ENCODE data around the gene TBCK.

TBCK gene

GRCh38 chr4:106314960-106315359 is 1.0 kb downstream of the TBCK start:
- TF ChIP-seq MAX (IDR thresholded peaks at IDR 0.05) (no peak), TEAD4 (IDR thresholded peaks at IDR 0.05) (no peak), CREB1 (IDR thresholded peaks at IDR 0.05; ENCODE audit: low read depth) (no peak), EP300 (IDR thresholded peaks at IDR 0.05; ENCODE audit: borderline replicate concordance) (no peak), EGR1 (IDR thresholded peaks at IDR 0.05) (no peak), TAF1 (IDR thresholded peaks at IDR 0.05; ENCODE audit: low read depth) (no peak), RAD21 (IDR thresholded peaks at IDR 0.05; ENCODE audit: low read depth) (no peak), YY1 (IDR thresholded peaks at IDR 0.05; ENCODE audit: low read depth) (no peak), ZBTB7A (IDR thresholded peaks at IDR 0.05; ENCODE audit: low read depth) (no peak), TCF12 (IDR thresholded peaks at IDR 0.05; ENCODE audit: low read depth) (no peak), NFIC (IDR thresholded peaks at IDR 0.05) (no peak), REST (IDR thresholded peaks at IDR 0.05; ENCODE audit: low read depth) (no peak)

GRCh38 chr4:106312997-106313522 is 2.9 kb downstream of the TBCK start:
- no peak for TF ChIP-seq REST (IDR thresholded peaks at IDR 0.05; ENCODE audit: low read depth)
- no peak for TF ChIP-seq RAD21 (IDR thresholded peaks at IDR 0.05; ENCODE audit: low read depth)
- no peak for TF ChIP-seq FOXM1 (IDR thresholded peaks at IDR 0.05; ENCODE audit: borderline replicate concordance, low read depth)
- no peak for TF ChIP-seq YY1 (IDR thresholded peaks at IDR 0.05; ENCODE audit: low read depth)
- no peak for TF ChIP-seq TEAD4 (IDR thresholded peaks at IDR 0.05)
- TF ChIP-seq ZBTB7A (IDR thresholded peaks at IDR 0.05; ENCODE audit: low read depth), result no peak
- no peak for TF ChIP-seq TAF1 (IDR thresholded peaks at IDR 0.05; ENCODE audit: low read depth)
- no peak for TF ChIP-seq NFIC (IDR thresholded peaks at IDR 0.05)
- TF ChIP-seq CREB1 (IDR thresholded peaks at IDR 0.05; ENCODE audit: low read depth), result no peak
- no peak for TF ChIP-seq USF1 (IDR thresholded peaks at IDR 0.05)

- TF ChIP-seq CEBPB (IDR thresholded peaks at IDR 0.05), result no peak
- no peak for TF ChIP-seq EGR1 (IDR thresholded peaks at IDR 0.05)
- TF ChIP-seq FOXM1 (IDR thresholded peaks at IDR 0.05; ENCODE audit: borderline replicate concordance, low read depth), result no peak
- TF ChIP-seq RAD21 (IDR thresholded peaks at IDR 0.05; ENCODE audit: low read depth), result no peak
- no peak for TF ChIP-seq ZBTB7A (IDR thresholded peaks at IDR 0.05; ENCODE audit: low read depth)
- no peak for TF ChIP-seq MAX (IDR thresholded peaks at IDR 0.05)
- no peak for TF ChIP-seq YY1 (IDR thresholded peaks at IDR 0.05; ENCODE audit: low read depth)
- TF ChIP-seq USF1 (IDR thresholded peaks at IDR 0.05), result no peak
- no peak for TF ChIP-seq TAF1 (IDR thresholded peaks at IDR 0.05; ENCODE audit: low read depth)
- no peak for TF ChIP-seq REST (IDR thresholded peaks at IDR 0.05; ENCODE audit: low read depth)
- TF ChIP-seq TCF12 (IDR thresholded peaks at IDR 0.05; ENCODE audit: low read depth), result no peak
- TF ChIP-seq EP300 (IDR thresholded peaks at IDR 0.05; ENCODE audit: borderline replicate concordance), result no peak
- TF ChIP-seq NFIC (IDR thresholded peaks at IDR 0.05), result no peak
- no peak for TF ChIP-seq CREB1 (IDR thresholded peaks at IDR 0.05; ENCODE audit: low read depth)
Measured at GRCh38 chr4:106312377-106312776, 3.6 kb downstream of the TBCK start.

- no peak for TF ChIP-seq FOXM1 (IDR thresholded peaks at IDR 0.05; ENCODE audit: borderline replicate concordance, low read depth)
- TF ChIP-seq EP300 (IDR thresholded peaks at IDR 0.05; ENCODE audit: borderline replicate concordance), result no peak
- TF ChIP-seq TAF1 (IDR thresholded peaks at IDR 0.05; ENCODE audit: low read depth), result no peak
- TF ChIP-seq RAD21 (IDR thresholded peaks at IDR 0.05; ENCODE audit: low read depth), result no peak
- TF ChIP-seq CEBPB (IDR thresholded peaks at IDR 0.05), result no peak
- no peak for TF ChIP-seq USF1 (IDR thresholded peaks at IDR 0.05)
Measured at GRCh38 chr4:106306561-106306960, 9.4 kb downstream of the TBCK start.

All from Ishikawa (cell line).